ENCODE results near the gene SLC39A11.
A peak's percentile ranks its signal among the peaks of the same experiment; 100 is the strongest.
"Not testable (repeated sequence)": the region's sequence is repeated elsewhere in the genome, so short reads cannot be mapped to it uniquely, and the experiment has no call there.

Gene SLC39A11, protein sequence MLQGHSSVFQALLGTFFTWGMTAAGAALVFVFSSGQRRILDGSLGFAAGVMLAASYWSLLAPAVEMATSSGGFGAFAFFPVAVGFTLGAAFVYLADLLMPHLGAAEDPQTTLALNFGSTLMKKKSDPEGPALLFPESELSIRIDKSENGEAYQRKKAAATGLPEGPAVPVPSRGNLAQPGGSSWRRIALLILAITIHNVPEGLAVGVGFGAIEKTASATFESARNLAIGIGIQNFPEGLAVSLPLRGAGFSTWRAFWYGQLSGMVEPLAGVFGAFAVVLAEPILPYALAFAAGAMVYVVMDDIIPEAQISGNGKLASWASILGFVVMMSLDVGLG

DNA sequence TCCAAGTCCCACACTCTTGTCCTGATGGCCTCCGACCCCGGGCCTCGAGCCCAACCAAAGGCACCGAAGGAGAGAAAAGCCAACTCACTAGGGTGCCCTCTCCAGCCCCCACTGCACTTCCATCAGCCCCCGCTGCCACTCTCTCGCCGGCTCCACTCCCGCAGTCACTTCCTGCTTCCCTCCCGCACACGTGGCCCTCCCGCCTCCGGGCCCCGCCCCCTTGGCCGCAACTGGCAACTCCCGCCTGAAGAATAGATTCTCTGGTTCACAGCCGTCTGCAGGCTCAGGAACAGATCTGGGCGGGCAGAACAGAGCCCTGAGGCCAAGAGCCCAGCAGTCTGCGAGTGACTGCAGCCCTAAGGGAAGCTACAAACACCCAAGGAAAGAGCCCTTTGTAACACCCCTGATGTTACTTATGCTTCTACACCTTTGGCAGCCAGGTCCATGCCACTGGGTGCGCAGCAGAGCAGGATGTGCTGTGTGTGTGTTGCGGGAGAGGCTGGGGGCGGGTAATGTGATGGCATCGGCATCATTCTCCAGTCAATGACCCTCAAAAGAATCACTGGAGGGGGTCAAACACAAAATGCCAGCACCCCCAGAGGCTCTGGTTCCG, at the start of gene SLC39A11:
TSS of gene SLC39A11 (minus strand) at position 166 of the 613 bp plus-strand sequence. CDS start 3,924 bp downstream, outside the sequence.
- DNase-seq (ENCODE audit: low read depth in 1 of 2, low spot score in 1 of 2): peak; percentile 73 to 86

DNA sequence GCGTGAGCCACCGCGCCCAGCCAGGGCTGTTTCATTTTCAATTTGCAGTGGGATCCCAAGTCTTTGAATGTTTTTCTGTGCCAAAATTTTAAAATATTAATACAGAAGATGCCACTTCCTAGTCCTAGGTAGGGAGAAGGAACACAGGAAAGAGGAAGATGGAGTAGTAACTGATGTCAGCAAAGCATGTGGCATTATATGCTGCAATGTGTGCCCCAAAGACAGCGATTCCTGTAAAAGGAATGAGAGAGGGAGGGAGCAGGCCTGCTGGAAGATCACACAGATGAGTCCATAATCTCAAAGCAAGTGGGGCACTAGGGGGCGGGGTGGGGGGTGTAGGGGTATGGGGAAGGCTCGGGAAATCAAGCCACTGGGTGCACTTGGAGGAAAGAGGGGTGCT, 48.9 kb upstream of the SLC39A11 start:
- DNase-seq (ENCODE audit: low read depth in 1 of 2, low spot score in 1 of 2): no peak

DNA sequence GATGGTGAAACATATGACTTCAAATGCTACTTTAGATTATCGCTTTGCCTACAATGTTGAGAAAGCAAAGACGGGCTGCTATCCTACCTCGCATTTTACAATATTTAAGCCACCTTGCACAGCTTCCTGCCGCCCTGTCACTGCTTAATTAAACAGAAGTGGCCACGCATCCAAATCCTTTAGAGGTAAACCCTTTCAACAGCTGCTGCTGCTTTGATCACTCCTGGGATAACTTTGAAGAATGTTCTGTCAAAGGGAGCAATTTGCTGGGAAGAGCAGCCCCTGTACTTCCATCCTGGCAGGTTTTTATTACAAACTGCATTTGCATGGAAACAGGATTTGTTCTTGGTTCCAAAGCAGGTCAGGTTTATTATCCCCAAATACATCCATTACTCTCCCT, 48.1 kb upstream of the SLC39A11 start:
- DNase-seq (ENCODE audit: low read depth in 1 of 2, low spot score in 1 of 2): no peak

DNA sequence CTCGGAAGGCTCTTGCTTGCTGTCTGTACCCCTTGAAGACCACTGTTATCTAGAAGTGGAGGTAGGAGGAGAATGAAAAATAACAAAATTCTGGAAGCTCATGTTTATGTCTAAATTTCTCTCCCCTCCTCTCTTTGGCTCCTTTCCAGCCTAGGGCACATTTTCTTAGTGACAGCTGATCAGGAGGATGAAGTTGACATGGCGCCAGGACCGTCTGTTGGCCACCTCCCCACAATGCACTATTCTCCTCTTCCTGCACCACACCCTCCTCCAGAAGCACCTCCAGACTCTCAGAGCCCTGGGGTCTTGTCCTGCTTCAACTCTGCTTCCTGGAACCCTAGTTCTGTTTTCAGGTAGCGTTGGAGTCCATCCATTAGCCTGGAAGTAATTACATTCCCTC, 46.8 kb upstream of the SLC39A11 start:
- DNase-seq (ENCODE audit: low read depth in 1 of 2, low spot score in 1 of 2): no peak

DNA sequence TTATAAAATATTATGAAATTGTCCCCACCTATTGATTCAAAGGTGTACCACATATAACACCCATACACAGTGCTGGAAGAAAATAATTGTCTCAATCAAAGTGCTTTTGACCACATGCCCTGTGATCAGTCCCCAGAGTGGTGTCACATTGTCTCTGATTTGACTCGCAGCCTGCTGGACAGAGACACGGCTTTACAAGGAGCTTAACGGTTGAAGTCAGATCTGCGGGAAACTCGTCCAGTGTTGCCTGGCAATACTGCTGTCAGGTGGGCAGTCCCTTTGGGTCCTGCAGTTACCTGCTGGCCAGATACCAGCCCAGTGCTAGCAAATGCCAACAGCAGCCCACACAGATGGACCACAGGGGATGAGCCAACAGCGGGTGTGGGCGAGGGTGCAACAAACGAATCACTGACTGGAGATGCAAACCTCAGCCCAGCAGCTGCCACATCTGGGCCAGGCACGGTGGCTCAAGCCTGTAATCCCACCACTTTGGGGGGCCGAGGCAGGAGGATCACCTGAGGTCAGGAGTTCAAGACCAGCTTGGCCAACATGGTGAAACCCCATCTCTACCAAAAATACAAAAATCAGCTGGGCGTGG, 46.2 kb upstream of the SLC39A11 start:
- DNase-seq (ENCODE audit: low read depth in 1 of 2, low spot score in 1 of 2): no peak

DNA sequence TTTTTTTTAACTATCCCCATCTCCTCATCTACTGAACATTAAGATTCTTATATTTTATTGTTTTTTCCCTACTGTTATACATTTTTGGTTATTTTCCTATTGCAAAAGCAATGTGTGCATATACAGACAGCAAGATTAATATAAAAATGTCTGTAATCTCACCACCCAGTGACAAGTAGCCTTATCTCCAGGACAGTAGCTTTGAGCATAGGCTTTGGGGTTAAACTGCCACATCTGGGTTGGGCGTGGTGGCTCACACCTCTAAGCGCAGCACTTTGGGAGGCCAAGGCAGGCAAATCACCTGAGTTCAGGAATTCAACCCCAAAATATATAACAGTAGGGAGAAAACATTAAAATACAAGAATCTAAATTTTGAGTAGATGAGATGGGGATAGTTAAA, 44.9 kb upstream of the SLC39A11 start:
- DNase-seq (ENCODE audit: low read depth in 1 of 2, low spot score in 1 of 2): no peak

DNA sequence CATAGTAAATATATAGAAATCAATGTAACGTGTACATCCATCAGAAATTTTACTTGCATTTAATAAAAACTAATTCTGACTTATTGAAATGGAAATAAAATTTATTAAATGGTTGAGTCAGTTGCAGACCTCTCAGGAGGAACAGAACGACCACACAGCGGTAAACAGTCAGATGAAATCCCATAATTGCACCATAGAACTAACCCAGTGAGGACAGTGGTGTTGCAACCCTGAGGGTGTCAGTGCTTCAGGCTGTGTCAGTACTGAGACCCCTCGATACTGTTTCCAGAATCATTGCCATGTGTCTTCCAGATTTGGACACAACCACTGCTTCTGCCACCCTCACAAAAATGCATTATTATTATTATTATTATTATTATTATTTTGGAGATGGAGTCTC, 43.3 kb upstream of the SLC39A11 start:
- no peak for DNase-seq (ENCODE audit: low read depth in 1 of 2, low spot score in 1 of 2)

DNA sequence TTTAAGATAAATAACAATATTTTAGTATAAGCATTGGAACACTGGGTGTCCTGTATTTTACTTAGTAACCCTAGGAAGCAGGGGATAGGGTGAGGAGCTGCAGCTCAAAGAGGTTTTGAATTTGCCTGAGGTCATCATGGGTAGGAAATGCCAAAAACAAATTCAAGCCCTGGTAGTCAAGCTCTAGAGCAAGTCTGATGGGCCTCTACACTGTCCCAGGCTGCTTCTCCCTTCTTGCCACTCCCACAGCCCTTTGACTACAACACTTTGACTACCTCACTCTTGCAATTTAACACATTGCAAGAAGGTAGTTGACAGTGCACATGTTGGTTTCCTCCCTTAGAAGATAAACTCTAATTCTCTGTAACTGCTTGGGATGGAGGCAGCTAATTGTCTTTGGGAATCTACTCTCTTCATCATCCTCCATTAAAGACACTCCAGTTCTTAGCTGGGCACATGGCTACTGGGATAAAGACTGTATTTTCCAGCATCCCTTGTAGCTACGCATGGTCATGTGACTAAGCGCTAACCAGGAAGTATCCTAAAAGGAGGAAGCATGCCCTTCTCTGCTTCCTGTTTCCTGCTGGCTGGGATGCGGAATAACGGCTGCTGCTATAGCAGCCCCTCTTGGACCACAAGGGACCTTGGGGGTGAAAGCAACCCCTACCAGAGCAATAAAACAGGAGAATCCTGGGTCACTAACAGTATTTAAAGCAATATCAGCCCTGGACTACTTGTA, 41.6 kb upstream of the SLC39A11 start:
- no peak for DNase-seq (ENCODE audit: low read depth in 1 of 2, low spot score in 1 of 2)

DNA sequence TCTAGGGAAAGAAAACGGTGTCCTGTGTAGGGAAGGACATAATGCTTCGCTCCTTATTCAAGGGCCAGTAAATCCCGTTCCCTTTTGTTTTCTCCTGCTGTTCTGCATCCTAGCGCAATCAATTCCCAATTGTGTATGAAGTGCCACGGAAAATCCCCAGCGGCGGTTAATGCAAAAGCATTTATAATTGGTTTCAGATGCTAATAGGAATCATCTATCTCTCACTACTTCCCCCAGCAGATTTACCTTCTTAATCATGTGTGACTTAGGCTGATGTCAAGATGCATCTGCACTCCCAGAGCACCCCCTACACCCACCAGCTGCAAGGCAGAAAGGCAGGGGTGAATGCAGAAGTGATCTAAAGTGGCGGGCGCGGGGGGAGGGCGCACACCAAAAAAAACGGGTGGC, 39.6 kb upstream of the SLC39A11 start:
- DNase-seq (ENCODE audit: low read depth in 1 of 2, low spot score in 1 of 2): no peak

DNA sequence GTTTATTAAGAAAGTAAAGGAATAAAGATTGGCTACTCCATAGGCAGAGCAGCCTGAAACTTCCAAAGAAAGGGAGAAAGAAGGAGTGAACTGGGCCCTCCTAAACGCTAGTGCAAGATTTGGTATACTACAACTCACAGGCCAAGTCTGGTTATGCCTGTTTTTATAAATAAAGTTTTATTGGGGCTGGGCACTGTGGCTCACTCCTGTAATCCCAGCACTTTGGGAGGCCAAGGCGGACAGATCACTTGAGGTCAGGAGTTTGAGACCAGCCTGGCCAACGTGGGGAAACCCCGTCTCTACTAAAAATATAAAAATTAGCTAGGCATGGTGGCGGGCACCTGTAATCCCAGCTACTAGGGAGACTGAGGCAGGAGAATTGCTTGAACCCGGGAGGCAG, 39.0 kb upstream of the SLC39A11 start:
- not testable (repeated sequence) for DNase-seq (ENCODE audit: low read depth in 1 of 2, low spot score in 1 of 2)

DNA sequence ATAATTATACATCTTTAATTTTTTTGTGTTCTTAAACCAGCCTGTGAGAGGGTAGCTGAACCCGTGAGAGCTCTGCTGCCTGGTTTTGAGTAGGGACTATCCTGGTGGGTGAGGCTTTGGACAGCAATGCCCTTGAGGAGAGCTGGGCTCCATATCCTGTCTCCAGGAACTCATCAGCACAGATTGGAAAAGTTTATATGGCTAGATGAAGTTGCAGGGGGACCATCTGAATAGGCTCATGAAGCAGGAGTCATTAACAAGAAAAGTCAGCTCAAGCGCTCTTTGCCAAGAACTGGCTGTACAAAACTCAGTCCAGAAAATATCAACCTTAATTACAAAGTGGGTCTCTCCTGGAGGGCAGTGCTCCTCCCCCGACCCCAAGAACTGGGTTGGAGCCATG, 38.5 kb upstream of the SLC39A11 start:
- DNase-seq (ENCODE audit: low read depth in 1 of 2, low spot score in 1 of 2): no peak

DNA sequence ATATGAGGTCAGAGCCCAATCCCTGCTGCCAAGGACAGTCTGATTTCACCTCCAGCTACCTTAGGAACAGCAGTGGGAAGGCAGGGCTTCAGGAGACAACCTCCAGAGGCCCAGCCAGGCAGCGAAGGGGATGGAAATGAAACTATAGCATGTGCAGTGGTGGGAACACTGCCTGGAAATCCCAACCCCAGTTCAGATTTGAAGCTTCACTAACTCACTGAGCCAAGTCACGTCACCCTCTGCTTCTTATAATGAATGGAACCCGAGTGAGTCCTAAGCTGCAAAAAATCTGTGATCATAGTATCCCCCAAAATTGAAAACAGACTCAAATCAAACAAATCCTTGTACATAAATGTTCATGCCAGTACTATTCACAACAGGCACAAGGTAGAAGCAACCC, 36.0 kb upstream of the SLC39A11 start:
- DNase-seq (ENCODE audit: low read depth in 1 of 2, low spot score in 1 of 2): no peak

DNA sequence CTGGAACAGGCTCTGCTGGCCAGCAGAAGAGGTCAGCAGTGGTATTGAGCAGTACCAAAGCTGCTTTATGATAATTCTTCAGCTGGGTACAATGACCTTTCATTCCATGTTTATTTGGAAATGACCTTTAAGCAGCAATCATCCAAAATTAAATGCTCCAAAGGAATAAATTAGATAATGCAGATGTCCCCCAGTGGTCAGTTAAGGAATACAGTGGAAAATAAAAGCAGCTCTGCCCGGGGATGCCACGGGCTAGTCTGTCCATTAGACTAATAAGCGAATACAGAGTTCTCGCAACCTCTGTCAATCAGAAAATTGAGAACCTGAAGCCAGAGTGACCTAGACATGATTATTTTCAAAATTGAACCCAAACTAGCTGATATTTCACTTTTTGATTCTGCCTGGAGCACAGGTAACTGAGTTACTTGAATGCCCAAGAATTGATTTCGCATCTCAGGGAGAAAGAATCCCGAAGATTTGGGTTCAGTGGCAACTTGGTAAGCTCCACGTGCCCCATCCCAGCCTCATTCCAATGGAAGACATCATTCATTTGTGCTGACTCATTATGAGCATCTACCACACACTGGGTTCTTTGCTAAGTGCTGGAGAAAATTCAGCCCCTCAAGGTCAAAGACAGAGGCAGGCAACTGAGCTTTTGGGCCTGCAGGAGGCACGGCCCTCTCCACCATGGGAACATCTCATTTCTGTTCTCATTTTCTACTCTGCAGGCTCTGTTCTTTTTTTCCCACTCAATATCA, 34.4 kb upstream of the SLC39A11 start:
- no peak for DNase-seq (ENCODE audit: low read depth in 1 of 2, low spot score in 1 of 2)

DNA sequence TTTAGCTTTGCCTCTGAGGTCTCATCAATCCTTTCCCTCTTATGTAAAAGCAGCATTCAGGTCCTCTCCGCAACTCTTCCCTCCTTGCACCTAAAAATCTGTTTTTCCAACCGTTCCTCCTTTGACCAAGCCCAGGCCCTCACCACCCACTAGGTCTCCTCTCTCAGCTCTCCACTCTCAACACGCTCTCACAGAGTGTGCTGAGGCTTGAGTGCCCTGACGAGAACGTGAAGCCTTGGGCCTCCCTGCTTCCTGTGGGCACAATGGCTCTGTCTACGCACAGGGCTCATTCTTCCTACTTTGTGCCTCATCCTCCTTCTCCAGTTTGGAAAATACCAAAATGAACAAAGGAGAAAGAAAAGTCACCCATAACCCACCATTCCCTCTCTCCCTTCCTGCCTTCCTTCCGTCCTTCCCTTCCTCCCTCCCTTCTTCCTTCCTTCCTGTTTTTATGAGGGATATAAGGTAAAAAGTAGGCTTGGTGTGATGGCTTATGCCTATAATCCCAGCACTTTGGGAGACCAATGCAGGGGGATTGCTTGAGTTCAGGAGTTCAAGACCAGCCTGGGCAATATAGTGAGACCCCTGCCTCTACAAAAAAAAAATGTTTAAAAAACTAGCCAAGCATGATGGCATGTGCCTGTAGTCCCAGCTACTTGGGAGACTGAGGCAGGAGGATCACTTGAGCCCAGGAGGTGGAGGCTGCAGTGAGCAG, 31.3 kb upstream of the SLC39A11 start:
- DNase-seq (ENCODE audit: low read depth in 1 of 2, low spot score in 1 of 2): no peak

DNA sequence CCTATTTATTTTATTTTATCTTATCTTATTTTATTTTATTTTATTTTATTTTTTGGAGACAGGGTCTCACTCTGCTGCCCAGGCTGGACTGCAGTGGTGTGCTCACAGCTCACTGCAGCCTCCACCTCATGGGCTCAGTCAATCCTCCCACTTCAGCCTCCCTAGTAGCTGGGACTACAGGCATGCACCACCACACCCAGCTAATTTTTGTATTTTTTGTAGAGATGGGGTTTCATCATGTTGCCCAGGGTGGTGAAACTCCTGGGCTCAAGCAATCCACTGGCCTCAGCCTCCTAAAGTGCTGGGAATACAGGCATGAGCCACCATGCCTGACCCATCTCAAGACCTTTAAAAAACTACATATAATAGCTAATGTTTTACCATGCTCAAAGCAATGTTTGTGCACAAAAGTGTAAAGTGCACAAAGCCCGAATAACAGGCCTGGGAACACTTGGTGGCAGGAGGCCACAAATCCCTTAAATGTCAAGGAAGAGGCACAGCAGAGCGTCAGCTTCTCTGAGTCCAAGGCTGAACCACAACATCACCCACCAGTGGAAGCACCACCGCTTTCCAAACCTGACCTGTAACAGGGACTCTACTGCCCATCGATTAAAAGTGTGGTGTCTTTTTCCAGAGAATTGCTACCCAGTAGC, 30.6 kb upstream of the SLC39A11 start:
- DNase-seq (ENCODE audit: low read depth in 1 of 2, low spot score in 1 of 2): no peak

DNA sequence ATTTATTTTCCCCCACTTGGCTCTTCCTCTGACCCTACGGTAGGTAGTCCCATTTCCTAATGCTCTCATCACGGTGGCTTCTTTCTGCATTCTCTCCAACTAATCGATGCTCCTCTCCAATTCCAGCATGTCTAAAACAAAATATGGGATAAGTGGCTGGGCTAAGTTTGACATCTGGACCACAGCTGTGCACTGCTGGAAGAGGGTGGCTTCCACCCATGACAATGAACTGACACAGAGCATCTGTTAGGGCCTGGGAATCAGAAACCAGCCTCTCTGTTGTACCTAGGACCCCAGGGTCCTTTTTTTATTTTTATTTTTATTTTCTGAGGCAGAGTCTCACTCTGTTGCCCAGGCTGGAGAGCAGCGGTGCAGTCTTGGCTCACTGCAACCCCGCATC, 29.0 kb upstream of the SLC39A11 start:
- DNase-seq (ENCODE audit: low read depth in 1 of 2, low spot score in 1 of 2): no peak

DNA sequence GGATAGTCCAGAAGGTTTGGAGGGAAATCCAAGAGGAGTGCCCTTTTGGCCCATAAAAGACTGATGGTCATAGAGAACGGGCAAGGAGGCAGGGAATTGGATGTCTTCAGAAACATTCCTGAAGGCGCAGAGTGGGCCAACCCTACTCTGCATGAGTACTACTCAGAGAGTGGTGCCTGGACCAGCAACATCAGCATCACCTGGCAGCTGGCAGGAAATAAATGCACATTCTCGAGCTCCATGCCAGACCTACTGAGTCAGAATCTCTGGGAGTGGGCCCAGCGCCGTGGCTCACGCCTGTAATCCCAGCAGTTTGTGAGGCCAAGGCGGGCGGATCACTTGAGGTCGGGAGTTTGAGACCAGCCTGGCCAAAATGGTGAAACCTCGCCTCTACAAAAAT, 27.1 kb upstream of the SLC39A11 start:
- DNase-seq (ENCODE audit: low read depth in 1 of 2, low spot score in 1 of 2): no peak

DNA sequence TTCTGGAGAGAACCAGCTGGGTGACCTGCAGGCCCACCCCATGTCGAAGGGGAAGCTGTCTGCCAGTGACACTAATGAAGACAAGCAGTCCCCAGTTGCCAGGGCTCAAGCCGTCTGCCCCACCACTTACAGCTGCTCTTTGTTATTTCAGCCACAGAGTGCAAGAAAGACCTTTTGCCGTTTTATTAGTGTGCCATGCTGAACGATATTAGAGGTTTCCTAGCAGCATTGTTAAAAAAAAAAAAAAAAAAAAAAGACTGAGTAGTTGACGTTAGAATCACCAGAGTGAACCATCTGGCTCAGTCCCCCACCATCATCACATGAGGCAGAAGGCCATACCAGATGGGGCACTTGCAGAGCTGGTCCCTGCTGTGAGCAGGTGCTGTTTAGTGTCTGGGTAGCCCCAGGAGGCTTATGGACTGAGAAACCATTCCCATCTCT, 26.5 kb upstream of the SLC39A11 start:
- DNase-seq (ENCODE audit: low read depth in 1 of 2, low spot score in 1 of 2): no peak

DNA sequence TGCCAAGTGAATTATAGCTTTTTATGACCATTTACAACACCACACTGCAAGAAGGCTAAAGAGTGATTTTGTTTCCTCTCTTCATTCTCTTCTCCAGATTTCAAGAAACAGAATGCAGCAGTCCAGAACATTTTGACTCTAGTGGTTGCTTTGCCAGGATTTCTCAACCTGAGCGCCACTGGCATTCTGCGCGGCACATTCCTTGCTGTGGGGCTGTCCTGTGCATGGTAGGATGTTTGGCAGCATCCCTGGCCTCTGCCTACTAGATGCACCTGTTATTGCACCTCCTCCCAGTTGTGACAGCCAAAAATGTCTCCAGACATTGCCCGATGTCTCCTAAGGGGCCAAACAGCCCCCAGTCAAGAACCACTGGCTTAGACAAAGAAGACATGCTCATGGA, 25.7 kb upstream of the SLC39A11 start:
- DNase-seq (ENCODE audit: low read depth in 1 of 2, low spot score in 1 of 2): no peak

DNA sequence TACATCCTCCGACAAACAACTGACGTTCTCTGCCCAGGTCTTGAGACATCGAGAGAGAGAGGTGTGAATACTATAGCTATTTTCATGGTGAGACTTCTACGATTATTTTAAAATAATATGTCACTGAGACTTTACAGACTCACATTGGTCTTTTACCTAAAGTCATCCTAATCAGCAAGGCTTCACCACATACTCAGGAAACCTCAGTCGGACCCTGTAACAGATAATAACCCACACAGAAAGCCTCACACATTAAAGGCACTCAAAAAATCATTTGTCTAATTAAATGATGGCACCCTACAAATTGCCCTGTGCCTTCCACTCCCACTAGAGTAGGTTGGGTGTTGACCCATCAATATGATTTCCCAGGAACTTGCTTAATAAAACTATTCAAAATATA, 19.8 kb upstream of the SLC39A11 start:
- DNase-seq (ENCODE audit: low read depth in 1 of 2, low spot score in 1 of 2): no peak

Measured in activated CD4-positive, alpha-beta T cell treated with anti-CD3 and anti-CD28 coated beads, Interleukin-2, amount 50 U/mL, for 24 hours (primary cell).